Loucy (cell line): ENCODE measurements around the gene LTBP2.

ENCODE experiments used
- EZH2phosphoT487 ChIP-seq: fragments of 200-600 bp; IDR thresholded peaks from 2 replicates; pipeline ENCODE4 v1.6.1; 2018; ENCODE audit warnings: antibody characterized with exemption, mild to moderate bottlenecking, moderate library complexity, borderline replicate concordance
- TF ChIP-seq, protein P1 (sequence below): fragments of 200-600 bp; sonication (generic); conservative IDR thresholded peaks from 2 replicates; pipeline ENCODE4 v1.5.1; 2014; ENCODE audit warnings: mild to moderate bottlenecking, antibody characterized with exemption, low read length

DNA sequence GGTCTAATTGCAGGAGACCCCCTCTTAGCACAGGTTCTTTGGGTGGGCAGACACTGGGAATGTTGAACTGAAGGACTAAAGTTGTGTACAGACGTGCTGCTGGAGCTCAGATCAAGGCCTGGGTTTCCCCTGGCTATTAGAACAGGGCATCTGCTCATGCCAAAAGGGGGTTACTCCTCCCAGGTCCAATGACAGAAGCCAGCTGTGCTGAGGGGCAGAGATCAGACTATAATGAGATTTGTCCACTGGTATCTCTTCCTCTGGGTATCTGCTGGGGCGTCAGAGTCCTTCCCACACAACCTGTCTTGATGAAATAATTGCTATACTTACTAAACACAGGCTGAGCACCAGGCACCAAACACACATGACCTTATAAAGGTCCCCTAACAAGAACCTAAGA lies 42.6 kb downstream of the LTBP2 start:
- TF ChIP-seq, protein P1, sequence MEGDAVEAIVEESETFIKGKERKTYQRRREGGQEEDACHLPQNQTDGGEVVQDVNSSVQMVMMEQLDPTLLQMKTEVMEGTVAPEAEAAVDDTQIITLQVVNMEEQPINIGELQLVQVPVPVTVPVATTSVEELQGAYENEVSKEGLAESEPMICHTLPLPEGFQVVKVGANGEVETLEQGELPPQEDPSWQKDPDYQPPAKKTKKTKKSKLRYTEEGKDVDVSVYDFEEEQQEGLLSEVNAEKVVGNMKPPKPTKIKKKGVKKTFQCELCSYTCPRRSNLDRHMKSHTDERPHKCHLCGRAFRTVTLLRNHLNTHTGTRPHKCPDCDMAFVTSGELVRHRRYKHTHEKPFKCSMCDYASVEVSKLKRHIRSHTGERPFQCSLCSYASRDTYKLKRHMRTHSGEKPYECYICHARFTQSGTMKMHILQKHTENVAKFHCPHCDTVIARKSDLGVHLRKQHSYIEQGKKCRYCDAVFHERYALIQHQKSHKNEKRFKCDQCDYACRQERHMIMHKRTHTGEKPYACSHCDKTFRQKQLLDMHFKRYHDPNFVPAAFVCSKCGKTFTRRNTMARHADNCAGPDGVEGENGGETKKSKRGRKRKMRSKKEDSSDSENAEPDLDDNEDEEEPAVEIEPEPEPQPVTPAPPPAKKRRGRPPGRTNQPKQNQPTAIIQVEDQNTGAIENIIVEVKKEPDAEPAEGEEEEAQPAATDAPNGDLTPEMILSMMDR, result no peak
- no peak for TF ChIP-seq EZH2phosphoT487
